PC-9 (cell line): Measurements from ENCODE around the gene NMNAT3.

Experiments
- CTCF ChIP-seq: fragments of 200-600 bp; sonication (generic); conservative IDR thresholded peaks from 2 replicates; pipeline ENCODE4 v1.6.1; 2017; ENCODE audit warnings: mixed run types, antibody characterized with exemption, mild to moderate bottlenecking, moderate library complexity
- EZH2 ChIP-seq: fragments of 200-600 bp; sonication (generic); IDR thresholded peaks from 2 replicates; pipeline ENCODE4 v1.8.0; 2017; ENCODE audit warnings: antibody characterized with exemption, low read depth

GRCh38 chr3:139560411-139560810, 117.4 kb downstream of the NMNAT3 start:
- TF ChIP-seq CTCF, result no peak
- no peak for TF ChIP-seq EZH2
